Measurements from ENCODE around the gene DUSP15.
"Not testable (repeated sequence)": the region's sequence is repeated elsewhere in the genome, so short reads cannot be mapped to it uniquely, and the experiment has no call there.

GRCh38 chr20:31814142-31814541, 56.2 kb downstream of the DUSP15 start:
- TF ChIP-seq, protein P1, sequence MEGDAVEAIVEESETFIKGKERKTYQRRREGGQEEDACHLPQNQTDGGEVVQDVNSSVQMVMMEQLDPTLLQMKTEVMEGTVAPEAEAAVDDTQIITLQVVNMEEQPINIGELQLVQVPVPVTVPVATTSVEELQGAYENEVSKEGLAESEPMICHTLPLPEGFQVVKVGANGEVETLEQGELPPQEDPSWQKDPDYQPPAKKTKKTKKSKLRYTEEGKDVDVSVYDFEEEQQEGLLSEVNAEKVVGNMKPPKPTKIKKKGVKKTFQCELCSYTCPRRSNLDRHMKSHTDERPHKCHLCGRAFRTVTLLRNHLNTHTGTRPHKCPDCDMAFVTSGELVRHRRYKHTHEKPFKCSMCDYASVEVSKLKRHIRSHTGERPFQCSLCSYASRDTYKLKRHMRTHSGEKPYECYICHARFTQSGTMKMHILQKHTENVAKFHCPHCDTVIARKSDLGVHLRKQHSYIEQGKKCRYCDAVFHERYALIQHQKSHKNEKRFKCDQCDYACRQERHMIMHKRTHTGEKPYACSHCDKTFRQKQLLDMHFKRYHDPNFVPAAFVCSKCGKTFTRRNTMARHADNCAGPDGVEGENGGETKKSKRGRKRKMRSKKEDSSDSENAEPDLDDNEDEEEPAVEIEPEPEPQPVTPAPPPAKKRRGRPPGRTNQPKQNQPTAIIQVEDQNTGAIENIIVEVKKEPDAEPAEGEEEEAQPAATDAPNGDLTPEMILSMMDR (IDR thresholded peaks at IDR 0.05), result not testable (repeated sequence)
- not testable (repeated sequence) for TF ChIP-seq POLR2A (IDR thresholded peaks at IDR 0.05)
